ENCODE results near the gene ASTN2.
"Not testable (repeated sequence)": the region's sequence is repeated elsewhere in the genome, so short reads cannot be mapped to it uniquely, and the experiment has no call there.

Gene ASTN2

DNA sequence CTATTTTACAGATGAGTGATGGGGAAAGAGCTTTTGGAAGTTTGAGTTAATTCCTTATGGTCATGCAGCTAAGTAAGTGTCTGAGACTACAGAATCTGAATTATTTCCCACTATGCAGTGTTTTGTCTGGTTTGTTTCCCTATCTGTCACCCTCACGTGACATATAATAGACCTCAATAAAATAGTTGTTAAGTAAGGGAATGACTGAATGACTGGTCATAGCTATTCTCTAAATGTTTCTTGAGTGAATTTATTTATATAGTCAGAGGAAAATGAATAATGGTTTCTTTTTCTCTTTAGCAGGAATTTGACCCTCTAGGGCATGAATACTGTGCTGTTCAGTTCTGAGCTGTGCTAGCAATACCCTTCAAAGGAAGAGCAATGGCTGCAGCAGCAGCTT is 717.5 kb downstream of the ASTN2 start:
- no peak for DNase-seq (ENCODE audit: low read depth)

DNA sequence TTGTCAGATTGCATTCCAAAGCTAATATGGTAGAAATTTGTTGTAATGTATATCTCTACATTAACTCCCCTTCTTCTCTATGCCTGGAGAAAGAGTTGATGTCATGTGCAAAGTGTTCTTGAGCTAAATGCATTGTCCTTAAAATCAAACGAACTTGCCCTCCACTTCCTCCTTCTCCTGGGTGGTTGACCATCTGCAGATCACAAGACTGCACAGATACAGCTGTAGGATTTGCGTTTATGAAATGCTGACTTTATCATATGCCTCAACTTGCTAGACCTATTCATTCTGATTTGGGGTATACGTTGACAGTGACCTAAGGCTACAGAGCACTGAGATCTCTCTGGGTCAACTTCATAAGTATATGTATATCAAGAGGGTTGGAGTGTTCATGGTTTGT is 719.4 kb downstream of the ASTN2 start:
- no peak for DNase-seq (ENCODE audit: low read depth)

DNA sequence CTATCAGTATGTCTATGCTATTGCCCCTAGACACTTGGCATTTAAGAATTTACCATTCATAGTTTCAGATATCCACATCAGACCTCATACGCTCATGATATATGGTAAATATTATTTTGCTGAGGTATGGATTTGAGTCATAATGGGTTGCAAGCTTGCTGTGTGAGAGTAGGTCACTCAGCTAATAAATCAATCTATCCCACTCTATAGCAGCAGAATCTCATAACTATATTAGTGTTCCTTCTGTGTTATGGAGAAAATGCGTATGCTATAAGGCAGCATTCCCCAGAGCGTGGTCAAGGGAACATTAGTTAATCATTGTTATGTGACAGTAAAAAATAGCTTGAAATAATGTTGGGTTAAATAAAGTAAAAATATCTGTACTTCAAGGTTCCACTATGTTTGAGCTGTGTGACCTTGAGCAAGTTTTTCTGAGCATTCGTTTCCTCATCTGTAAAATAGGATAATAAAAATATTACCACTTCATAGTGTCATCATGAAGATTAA is 720.0 kb downstream of the ASTN2 start:
- DNase-seq (ENCODE audit: low read depth): no peak

DNA sequence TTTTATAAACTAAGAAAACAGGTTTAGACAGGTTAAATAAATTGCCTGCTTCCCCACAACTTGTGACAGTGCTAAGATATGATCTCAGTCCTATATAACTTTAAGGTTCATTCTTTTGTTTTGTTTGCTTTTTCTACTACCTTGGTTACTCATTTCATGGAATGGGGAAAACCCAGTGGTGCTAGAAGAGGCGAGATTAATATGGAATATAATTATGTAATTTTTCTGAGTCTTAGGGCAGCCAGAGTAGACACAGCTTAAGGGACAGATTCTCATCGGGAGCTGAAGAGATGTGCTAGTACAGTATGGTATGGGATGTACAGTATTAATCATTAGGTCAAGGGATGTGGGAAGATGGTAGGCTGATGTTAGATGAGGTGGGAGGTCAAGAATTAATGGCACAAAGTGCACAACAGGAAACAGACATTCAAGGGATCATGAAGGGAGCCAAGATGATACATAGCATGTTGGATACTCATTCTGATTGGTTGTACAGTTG is 721.6 kb downstream of the ASTN2 start:
- no peak for DNase-seq (ENCODE audit: low read depth)

DNA sequence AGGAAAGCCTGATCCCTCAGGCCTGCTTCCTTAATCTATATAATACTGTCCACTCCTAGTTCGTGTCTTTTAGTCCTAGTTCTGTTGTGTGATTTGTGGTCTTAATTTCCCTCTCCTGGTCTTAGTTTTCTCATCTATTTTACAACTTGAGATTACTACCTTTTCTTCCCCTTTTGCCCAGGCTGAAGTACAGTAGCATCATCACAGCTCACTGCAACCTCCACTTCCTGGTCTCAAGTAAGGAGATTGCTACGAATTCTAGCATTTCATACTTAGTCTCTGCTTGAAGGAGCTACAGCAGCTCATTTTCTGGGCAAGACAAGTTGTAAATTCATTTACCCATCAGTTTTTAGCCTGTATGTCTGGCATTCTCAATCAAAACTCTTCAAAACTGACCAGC is 722.2 kb downstream of the ASTN2 start:
- DNase-seq (ENCODE audit: low read depth): no peak

DNA sequence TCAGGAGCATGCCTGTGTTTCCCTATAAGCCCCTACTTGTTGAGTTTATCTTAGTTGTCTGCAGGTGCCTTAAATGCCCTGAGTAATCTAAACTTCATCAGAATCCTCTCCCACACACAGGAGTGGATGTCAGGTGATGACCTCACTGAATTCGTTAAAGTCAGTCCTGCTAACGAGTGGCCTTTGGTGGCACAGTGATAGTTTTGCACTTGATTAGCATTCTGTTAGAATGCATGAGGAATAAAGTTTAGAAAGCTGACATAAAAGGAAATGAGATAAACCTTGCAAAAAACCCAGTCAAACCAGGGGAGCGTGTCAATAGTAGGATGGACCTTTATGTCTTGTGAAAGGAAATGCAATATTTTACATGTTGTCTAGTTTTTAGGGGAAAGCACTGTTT is 723.2 kb downstream of the ASTN2 start:
- DNase-seq (ENCODE audit: low read depth): no peak

DNA sequence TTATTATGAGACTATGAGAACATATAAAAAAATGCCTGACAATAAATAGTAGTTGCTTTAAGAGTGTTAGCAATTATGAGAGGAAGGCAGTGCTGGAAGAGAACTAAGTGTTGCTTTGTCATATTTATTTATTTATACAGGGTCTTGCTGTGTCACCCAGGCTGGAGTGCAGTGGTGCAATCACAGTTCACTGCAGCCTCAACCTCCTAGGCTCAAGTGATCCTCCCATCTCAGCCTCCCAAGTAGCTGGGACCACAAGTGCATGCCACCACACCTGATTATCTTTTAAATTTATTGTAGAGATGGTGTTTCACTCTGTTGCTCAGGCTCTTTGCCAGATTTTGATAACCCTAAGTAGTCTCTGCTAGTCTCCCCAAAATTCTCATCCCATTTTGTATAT is 724.1 kb downstream of the ASTN2 start:
- not testable (repeated sequence) for DNase-seq (ENCODE audit: low read depth)

DNA sequence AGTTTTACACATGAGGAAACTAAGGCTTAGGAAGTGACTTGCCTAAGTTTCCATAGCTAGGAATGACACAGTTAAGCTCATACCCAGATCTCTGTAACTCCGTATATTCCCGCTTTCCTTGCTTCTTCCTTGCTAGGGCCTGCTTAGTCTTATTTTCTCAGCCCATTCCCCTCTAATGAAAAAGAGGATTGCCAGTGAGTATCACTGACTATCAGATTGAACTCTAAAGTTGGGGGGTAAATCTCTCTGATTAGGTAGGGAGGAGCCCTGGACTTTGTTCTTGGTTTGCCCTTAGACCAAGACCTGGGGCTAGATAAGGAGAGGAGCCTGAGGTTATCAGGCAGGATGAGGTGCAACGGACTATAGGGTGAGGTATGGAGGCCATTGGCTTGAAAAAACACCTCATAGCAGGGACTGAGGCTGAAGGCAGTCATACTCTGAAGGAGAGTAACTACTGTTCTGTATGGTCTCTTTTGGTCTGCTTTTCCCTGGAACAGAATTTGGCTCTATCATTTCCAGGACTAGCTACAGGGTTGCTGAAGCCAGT is 725.3 kb downstream of the ASTN2 start:
- DNase-seq (ENCODE audit: low read depth): no peak

DNA sequence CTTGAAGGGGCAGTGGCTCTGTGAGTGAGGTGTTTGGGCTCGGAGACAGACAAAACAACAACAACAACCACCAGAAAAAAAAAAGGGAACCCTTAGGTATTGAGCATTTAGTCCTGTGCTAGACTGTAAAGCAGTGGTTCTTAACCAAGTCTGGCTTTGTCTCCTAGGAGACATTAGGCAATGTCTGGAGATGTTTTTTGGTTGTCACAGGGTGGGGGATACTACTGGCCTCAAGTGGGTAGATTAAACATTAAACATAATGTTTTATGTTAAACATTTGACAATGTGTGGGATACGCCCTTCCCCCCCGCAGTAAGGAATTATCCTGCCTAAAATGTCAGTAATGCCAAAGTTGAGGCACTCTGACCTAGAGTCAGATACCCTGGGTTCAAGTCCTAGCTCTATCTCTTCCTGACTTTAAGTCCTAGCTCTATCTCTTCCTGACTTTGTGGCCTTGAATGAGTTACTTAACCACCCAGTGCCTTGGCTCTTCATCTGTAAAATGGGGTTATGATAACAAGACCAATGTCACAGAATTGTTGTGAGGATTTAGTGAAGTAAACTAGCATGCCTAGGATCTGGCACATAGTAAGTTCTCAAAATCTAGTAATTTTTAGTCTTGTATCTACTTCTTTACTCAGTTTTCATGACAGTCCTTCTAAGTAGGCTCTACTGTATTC is 725.9 kb downstream of the ASTN2 start:
- no peak for DNase-seq (ENCODE audit: low read depth)

DNA sequence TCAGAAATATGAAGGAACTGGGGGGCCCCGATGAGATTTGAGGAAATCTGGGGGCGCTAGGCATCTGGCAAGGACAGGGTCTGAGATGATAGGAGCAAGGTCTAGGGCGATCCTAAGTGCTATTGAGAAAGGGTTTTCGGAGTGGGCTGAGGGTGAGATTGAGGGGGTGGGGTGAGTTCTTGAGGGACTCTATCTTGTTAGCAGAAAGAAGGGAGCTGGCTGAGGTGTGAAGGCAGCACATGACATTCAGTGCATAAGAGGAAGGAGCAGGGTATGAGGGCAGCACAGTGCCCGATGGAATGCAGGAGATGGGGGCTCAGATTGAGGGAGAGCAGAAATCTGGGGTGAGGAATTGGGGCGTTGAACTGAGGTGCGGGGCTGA is 727.1 kb downstream of the ASTN2 start:
- DNase-seq (ENCODE audit: low read depth): no peak

DNA sequence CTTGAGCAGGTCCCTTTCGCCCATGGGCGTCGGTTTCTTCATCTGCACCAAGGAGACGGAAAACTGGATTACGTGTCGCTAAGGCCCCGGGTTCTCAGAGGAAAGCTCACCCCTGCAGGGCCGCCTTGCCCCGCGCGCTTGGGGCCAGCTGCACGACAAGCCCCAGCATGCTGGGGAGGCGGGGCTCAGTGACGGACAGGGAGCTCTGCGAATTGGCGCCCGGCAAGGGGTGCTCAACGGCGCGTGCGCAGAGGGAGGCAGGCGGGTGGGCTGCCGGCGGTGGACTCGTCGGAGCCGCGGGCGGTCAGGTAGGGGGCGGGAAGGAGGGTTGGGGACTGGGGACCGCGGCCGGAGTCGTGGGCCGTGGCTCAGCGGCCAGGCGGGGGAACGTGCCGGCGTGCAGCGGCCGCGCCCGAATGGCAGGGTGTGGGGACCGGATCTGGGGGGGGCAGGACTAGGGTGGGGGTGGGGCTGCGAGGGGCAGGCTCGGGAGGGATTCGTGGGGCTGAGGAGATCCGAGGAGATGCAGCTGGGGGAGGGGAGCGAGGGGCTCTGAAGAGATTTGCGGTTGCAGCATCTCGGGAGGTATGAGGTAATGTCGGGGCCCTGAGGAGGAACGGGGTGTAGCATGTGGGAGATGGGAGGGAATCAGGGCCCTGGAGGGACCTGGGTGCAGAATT is 727.6 kb downstream of the ASTN2 start, which contains the start of gene TRIM32:
Gene TRIM32, plus strand, starts transcription at position 232 of the 680 bp plus-strand sequence. CDS start 10,438 bp downstream, outside the sequence.
- peak; percentile 84 for DNase-seq (ENCODE audit: low read depth)

DNA sequence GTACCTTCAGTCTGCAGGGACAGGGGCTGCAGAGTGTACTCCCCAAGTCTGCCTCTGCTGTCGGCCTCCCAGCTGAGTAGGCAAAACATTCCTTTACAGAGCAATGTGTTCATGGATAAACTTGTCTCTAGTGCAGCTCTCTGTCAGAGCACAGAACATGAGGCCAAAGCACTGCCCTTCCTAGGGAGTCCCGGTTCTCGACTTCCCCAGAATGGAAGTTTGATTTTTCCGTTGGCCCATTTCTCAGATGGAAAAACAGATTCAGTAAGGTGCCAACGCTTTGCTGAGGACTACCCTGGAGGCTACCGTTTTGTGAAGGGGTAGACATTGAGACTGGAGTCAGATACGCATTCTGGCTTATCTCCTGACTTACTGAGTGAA is 728.2 kb downstream of the ASTN2 start:
- no peak for DNase-seq (ENCODE audit: low read depth)

DNA sequence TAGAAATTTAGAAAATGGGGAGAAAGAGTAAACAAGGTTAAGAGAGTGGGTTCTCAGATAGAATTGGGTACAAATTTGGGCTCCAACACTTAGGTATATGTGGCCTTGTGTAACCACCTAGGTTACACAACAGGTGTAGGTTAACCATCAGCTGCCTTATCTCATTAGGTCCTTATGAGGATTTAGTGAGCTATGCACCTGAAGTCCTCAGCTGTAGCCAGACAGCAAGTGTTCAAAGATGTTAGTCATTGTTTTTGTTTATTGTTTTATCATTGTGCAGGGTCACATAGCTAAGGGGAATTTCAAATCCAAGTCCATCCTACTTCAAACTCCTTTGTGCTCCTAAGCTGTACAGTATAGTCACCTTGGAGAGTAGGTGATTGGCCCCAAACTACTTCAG is 728.7 kb downstream of the ASTN2 start:
- no peak for DNase-seq (ENCODE audit: low read depth)

DNA sequence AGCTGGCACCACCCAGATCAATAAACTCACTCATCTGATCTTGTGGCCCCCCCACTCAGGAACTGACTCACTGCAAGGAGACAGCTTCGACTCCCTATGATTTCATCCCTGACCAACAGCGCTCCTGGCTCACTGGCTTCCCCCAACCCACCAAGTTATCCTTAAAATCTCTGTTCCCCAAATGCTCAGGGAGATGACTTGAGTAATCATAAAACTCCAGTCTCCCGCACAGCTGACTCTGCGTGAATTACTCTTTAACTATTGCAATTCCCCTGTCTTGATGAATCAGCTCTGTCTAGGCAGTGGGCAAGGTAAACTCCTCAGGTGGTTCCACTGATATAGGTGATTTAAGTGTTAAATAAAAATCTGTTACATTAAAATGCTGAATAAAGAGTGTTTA is 729.7 kb downstream of the ASTN2 start:
- DNase-seq (ENCODE audit: low read depth): no peak

DNA sequence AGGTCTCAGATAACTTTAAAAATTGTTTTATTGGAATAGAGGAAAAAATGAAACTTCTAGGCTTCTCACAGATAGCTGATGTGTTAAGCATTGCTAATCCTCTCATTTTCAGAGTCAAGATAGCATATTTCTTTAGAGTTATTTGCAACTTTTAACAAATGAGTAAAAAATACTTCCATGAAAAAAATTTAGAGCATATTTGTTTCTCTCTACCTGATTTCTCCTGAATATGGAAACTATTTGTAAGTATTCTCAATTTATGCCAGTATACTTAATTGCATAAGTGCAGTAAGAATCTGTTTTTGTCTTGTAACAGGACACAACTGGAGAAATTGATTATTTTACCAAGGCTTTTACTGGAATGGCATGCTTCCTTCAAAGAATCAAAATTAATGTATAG is 731.3 kb downstream of the ASTN2 start:
- DNase-seq (ENCODE audit: low read depth): no peak

DNA sequence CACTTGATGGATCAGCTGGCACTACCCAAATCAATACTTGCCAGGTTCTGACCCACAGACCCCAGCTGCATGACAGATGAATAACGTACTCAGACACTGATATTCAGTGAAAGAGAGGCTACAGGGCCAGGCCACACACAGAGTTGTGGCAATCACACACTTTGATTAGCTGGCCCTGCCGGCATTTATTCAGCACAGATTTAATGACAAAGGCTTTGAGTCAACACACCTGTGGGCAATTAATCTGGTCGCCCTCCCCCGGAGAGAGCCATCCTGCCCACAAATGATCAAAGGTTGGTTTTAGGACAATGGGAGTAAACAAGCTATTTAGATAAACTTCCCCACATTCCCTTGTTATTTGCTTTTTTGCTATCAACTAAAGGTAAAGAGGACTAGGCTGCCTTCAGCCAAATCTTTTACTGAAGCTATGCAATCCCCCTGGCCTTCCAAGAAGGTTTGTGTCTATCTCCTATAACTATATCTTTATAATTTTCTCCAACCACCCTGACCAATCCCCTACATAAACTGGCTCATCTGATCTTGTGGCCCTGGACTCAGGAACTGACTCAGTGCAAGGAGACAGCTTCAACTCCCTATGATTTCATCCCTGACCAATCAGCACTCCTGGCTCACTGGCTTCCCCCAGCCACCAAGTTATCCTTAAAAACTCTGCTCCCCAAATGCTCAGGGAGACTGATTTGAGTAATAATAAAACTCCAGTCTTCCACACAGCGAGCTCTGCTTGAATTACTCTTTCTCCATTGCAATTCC is 740.5 kb downstream of the ASTN2 start:
- no peak for DNase-seq (ENCODE audit: low read depth)

DNA sequence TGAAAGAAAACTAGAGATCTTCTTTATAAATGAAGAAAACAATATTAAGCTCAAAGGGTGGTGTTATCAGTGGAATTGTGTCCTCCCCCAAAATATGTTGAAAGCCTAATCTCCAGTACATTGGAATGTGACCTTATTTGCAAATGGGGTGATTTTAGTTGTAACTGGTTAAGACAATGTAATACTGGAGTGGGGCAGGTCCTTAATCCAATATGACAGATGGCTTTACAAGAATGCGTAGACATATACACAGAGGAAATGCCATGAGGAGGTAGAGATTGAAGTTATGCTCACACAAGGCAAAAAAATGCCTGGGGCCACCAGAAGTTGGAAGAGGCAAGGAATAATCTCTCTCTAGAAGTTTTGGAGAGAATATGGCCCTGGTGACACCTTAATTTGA is 741.5 kb downstream of the ASTN2 start:
- no peak for DNase-seq (ENCODE audit: low read depth)

DNA sequence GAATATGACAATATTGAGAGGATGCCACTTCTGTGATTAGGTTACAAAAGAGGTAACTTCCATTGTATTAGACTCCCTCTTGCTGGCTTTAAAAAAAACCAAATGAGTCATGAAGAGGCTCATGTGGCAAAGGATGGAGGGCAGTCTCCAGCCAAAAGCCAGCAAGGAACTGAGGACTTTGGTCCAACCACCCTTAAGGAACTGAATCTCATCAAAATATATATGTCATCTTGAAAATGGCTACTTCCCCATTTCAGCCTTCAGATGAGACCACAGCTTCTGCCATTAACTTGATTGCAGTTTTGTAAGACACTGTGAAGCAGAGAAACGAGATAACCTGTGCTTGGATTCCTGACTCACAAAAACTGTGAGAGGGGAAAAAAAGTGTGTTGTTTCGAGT is 743.3 kb downstream of the ASTN2 start:
- DNase-seq (ENCODE audit: low read depth): no peak

DNA sequence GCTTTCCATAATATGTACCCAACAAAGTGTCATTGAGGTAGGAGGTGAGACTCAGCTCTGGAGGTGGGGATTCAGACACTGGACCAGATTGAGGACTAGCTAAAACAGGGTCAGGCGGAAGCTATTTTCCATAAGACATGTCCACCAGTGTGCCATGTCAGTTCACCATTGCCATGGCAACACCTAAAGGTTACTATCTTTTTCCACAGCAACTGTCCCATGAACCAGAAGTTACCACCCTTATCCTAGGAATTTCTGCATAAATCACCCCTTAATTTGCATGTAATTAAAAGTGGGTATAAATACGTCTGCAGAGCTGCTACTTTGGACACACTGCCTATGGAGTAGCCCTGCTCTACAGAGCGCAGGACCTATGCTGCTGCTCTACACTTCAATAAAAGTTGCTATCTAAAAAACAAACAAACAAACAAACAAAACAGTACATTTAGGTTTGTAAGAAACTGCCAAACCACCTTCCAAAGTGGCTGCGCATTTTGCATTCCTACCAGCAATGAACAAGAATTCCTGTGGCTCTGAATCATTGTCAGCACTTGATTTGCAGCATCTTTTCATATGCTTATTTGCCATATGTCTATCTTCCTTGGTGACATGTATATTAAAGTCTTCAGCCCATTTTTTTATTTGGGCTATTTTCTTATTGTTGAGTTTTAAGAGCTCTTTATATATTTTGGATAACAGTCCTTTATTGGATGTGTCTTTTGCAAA is 745.7 kb downstream of the ASTN2 start:
- no peak for DNase-seq (ENCODE audit: low read depth)

DNA sequence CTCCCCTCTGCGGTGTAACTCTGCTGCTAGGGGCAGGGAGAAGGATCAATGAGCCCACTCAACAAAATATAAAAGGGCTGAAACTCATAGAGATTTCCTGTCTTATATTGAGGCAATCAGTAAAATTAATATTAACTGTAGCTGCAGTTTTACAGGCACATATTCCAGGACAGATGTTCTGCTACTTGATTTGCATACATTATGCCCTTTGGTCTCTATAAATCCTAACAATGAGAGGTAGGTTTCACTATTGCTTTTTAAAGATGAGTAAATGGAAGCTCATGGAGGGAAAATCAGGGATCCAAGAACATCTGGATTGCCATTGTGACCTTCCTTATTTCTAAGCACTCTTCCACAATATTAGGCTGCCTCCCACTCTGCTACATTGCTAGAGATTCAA is 751.3 kb downstream of the ASTN2 start:
- no peak for DNase-seq (ENCODE audit: low read depth)

DNA sequence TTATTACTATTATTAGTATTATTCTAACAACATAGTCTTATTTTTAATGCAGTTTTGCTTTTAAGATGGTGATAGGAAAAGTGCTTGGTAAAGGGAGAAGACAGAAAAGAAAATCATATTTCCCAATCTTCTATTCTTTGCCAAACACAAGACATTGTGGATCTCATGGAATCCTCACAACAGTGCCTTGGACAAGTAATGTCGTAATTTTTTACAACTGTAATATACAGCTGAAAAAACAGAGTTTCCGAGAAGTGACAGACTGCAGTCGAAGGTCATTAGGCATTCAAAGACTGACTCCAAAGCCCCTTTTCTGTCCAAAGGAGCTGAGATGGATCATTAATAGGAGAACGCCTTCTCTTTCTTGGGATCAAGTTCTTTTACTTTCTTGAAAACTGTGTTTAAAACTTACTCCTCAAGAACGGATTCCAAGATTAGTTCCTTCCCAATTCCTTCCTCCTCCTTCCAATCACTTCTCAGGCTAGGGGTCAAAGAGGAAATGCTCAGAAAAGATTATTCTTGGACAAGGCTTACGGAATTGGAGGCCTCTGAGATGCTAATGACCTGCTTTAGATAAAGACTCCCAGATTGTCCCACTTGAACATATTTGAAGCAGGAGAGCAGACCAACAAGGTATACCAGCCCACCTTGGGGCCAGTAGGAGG is 752.1 kb downstream of the ASTN2 start:
- DNase-seq (ENCODE audit: low read depth): no peak

All from stimulated activated CD8-positive, alpha-beta memory T cell treated with anti-CD3 and anti-CD28 coated beads, Interleukin-12 subunit alpha, Interleukin-12 subunit beta, amount 100 ng/mL, for 4 hours (primary cell).